Fibroblast of lung (primary cell): ENCODE data around the gene FRMD1. TPM values are rescaled to one million over a fixed set of nuclear protein-coding genes. Genes with fewer than 3 reads are reported as not detected.

Experiments
- DNase-seq, 2 donors: peaks; one replicate each; pipeline versions ENCODE4 v3.0.0 to v3.0.0-alpha.2; 2010; ENCODE audit warnings: low read depth in 2 of 2
- H2AFZ ChIP-seq: 2 replicates; pipeline ENCODE4 v1.5.1; 2012; ENCODE audit warnings: low read length, control low read depth, inconsistent platforms
- H3K27ac ChIP-seq: 2 replicates; pipeline ENCODE4 v1.5.1; 2011; ENCODE audit warnings: low read length, control low read depth; ENCODE audit not compliant: insufficient read depth
- H3K27me3 ChIP-seq: 2 replicates; pipeline ENCODE4 v1.5.1; 2011; ENCODE audit warnings: mild to moderate bottlenecking, low read length; ENCODE audit not compliant: control insufficient read depth, insufficient read depth
- H3K36me3 ChIP-seq: 2 replicates; pipeline ENCODE4 v1.5.1; 2011; ENCODE audit warnings: low read length; ENCODE audit not compliant: control insufficient read depth, insufficient read depth
- H3K4me1 ChIP-seq: 2 replicates; pipeline ENCODE4 v1.5.1; 2011; ENCODE audit warnings: low read length; ENCODE audit not compliant: control insufficient read depth, insufficient read depth; ENCODE audit errors: extremely low read depth
- H3K4me2 ChIP-seq: 2 replicates; pipeline ENCODE4 v1.5.1; 2011; ENCODE audit warnings: low read length, control low read depth; ENCODE audit not compliant: insufficient read depth; ENCODE audit errors: extremely low read depth
- H3K4me3 ChIP-seq, 4 experiments: fragments of 200-600 bp in 1 of 4; sonication (generic) in 1 of 4; replicated peaks in 1 of 4; 2 replicates each; pipeline ENCODE4 v1.5.1; 2011 to 2016; ENCODE audit warnings: low read length in 4 of 4, low read depth in 3 of 4, mild to moderate bottlenecking in 3 of 4, control low read depth in 2 of 4, inconsistent platforms in 1 of 4, mixed read lengths in 1 of 4; ENCODE audit not compliant: insufficient read depth in 1 of 4; ENCODE audit errors: control extremely low read depth in 1 of 4
- H3K79me2 ChIP-seq: 2 replicates; pipeline ENCODE4 v1.5.1; 2012; ENCODE audit warnings: mild to moderate bottlenecking, low read length, inconsistent platforms; ENCODE audit not compliant: control insufficient read depth, insufficient read depth
- H3K9ac ChIP-seq: 2 replicates; pipeline ENCODE4 v1.5.1; 2011; ENCODE audit warnings: mild to moderate bottlenecking, low read length, control low read depth; ENCODE audit not compliant: insufficient read depth
- H3K9me3 ChIP-seq: 2 replicates; pipeline ENCODE4 v1.5.1; 2012; ENCODE audit warnings: low read depth, low read length; ENCODE audit not compliant: control insufficient read depth, insufficient read depth
- H4K20me1 ChIP-seq: 2 replicates; pipeline ENCODE4 v1.5.1; 2011; ENCODE audit warnings: low read length; ENCODE audit not compliant: control insufficient read depth, insufficient read depth; ENCODE audit errors: extremely low read depth
- EZH2 ChIP-seq: IDR thresholded peaks from 2 replicates; pipeline ENCODE4 v1.5.1; 2012; ENCODE audit warnings: low read length, control low read depth, mild to moderate bottlenecking; ENCODE audit errors: missing control alignments
- polyA plus RNA-seq, 2 donors: library from polyadenylated mRNA; depleted of rRNA in 1 of 2; stranded (reverse) in 1 of 2; unstranded in 1 of 2; fragments of >200 nt; gene quantifications; 2 replicates each; pipeline ENCODE4 v1.2.1, GENCODE V29; 2011 to 2012; ENCODE audit warnings: missing spikeins in 1 of 2
- total RNA-seq: library from RNA; depleted of rRNA; stranded (reverse); fragments of >200 nt; gene quantifications from 2 replicates; pipeline ENCODE4 v1.2.1, GENCODE V29; 2014
- TF ChIP-seq, protein P1 (sequence below), 2 donors: IDR thresholded peaks in 1 of 2; conservative IDR thresholded peaks in 1 of 2; 1 replicate in 1 of 2; 2 replicates in 1 of 2; pipeline ENCODE4 v1.5.1; 2011 to 2012; ENCODE audit warnings: low read length in 2 of 2, control low read depth in 1 of 2, inconsistent platforms in 1 of 2, low read depth in 1 of 2, mild to moderate bottlenecking in 1 of 2

Gene FRMD1
- total and polyA plus RNA-seq, 2 donors (not counting 1 experiment from before 2014, with no cell fraction given), result not detected

DNA sequence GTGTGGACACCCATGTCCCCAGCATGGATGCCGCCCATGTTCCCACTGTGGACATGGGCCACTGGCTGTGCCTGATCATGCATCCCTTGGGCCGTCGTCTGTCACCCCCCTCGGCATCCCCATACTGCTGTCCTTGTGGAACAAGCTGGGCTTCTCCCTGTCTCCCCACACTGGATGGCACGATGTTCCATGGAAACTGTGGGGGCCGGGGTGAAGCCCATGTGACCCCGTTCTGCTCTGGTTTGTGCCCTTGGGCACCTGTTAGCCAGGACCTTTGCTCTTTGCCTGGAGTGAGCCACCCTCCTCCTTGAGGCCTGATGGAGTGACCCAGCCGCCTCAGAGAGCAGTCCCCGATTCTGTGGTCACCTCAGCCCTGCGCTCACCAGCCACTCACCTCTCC is 7.6 kb upstream of the FRMD1 start:
- H3K4me3 ChIP-seq, result no peak overlapping the region
- no peak for DNase-seq
- no peaks in the 10 kb centered on the region for H3K27me3 ChIP-seq
- H3K27ac ChIP-seq, result no peak overlapping the region
- H2AFZ ChIP-seq, result no peak overlapping the region
- H3K4me2 ChIP-seq, result no peak overlapping the region
- no peaks in the 10 kb centered on the region for H3K79me2 ChIP-seq
- no peaks in the 10 kb centered on the region for H4K20me1 ChIP-seq
- H3K9me3 ChIP-seq, result no peaks in the 10 kb centered on the region
- no peak overlapping the region for H3K9ac ChIP-seq
- no peaks in the 10 kb centered on the region for H3K4me1 ChIP-seq
- TF ChIP-seq EZH2, result no peak
- TF ChIP-seq, protein P1, sequence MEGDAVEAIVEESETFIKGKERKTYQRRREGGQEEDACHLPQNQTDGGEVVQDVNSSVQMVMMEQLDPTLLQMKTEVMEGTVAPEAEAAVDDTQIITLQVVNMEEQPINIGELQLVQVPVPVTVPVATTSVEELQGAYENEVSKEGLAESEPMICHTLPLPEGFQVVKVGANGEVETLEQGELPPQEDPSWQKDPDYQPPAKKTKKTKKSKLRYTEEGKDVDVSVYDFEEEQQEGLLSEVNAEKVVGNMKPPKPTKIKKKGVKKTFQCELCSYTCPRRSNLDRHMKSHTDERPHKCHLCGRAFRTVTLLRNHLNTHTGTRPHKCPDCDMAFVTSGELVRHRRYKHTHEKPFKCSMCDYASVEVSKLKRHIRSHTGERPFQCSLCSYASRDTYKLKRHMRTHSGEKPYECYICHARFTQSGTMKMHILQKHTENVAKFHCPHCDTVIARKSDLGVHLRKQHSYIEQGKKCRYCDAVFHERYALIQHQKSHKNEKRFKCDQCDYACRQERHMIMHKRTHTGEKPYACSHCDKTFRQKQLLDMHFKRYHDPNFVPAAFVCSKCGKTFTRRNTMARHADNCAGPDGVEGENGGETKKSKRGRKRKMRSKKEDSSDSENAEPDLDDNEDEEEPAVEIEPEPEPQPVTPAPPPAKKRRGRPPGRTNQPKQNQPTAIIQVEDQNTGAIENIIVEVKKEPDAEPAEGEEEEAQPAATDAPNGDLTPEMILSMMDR (conservative IDR thresholded peaks at IDR 0.05 in 1 of 2, IDR thresholded peaks at IDR 0.05 in 1 of 2; ENCODE audit: low read depth in 1 of 2, low read length in 2 of 2), result no peak
- no peaks in the 10 kb centered on the region for H3K36me3 ChIP-seq

DNA sequence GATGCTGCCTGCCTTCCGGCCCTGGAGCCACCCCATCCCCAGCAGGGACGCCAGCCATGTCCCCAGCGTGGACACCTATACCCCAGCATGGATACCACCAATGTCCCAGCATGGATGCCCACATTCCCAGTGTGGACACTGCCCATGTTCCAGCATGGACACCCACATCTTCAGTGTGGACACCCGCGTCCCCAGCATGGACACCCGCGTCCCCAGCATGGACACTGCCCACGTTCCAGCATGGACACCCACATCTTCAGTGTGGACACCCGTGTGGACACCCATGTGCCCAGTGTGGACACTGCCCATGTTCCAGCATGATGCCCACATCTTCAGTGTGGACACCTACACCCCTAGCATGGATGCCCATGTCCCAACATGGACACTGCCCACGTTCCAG is 7.1 kb upstream of the FRMD1 start:
- Histone ChIP-seq H3K36me3 (no peaks in the 10 kb centered on the region), H3K27ac (no peak overlapping the region), H3K4me1 (no peaks in the 10 kb centered on the region), H3K4me2 (no peak overlapping the region), H4K20me1 (no peaks in the 10 kb centered on the region), H2AFZ (no peak overlapping the region), H3K79me2 (no peaks in the 10 kb centered on the region), H3K9me3 (no peaks in the 10 kb centered on the region), H3K9ac (no peak overlapping the region), H3K4me3 (no peak overlapping the region), H3K27me3 (no peaks in the 10 kb centered on the region)
- no peak for DNase-seq
- TF ChIP-seq, protein P1 (conservative IDR thresholded peaks at IDR 0.05 in 1 of 2, IDR thresholded peaks at IDR 0.05 in 1 of 2; ENCODE audit: low read depth in 1 of 2, low read length in 2 of 2), result no peak
- TF ChIP-seq EZH2, result no peak

DNA sequence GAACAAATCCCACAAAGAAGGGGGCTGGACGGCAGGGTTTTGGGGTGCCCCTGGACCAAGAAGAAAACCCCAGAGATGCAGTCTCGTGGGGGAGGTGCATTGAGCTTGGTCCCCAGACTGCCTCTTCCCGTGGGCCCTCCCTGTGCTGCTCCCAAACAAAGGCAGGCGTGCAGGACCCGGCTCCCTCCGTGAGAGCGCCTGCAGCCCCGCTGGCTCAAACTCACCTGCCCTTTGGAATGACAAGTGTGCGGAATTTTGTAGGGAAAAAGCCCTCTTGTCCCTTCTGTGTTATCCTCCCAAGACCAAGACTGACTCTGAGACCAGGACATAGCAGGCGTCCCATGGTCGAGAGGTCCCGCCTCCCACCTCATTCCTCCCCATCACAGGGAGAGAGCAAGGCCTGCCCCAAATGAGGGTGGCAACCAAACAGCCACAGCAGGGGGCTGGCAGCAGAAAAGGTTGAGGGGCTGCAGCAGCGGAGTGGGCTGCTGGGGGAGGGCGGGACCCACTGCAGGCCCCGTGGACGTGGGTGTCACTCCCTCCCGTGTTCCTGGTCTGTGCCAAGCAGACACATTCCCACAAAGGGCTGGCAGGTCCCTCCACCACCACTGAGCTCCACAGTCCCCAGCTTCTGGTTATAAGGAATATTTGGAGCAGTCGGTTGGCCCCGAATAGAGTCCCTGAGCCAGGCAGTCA is 5.6 kb upstream of the FRMD1 start:
- H3K9ac ChIP-seq, result no peak overlapping the region
- no peak overlapping the region for H3K4me2 ChIP-seq
- H3K27ac ChIP-seq, result no peak overlapping the region
- no peaks in the 10 kb centered on the region for H3K36me3 ChIP-seq
- no peak overlapping the region for H3K4me3 ChIP-seq
- H3K79me2 ChIP-seq, result no peaks in the 10 kb centered on the region
- no peaks in the 10 kb centered on the region for H3K4me1 ChIP-seq
- no peaks in the 10 kb centered on the region for H3K9me3 ChIP-seq
- H2AFZ ChIP-seq, result no peak overlapping the region
- H4K20me1 ChIP-seq, result no peaks in the 10 kb centered on the region
- DNase-seq, result no peak
- H3K27me3 ChIP-seq, result no peaks in the 10 kb centered on the region
- TF ChIP-seq, protein P1 (conservative IDR thresholded peaks at IDR 0.05 in 1 of 2, IDR thresholded peaks at IDR 0.05 in 1 of 2; ENCODE audit: low read depth in 1 of 2, low read length in 2 of 2), result no peak
- no peak for TF ChIP-seq EZH2
